Measurements from ENCODE around the gene CLDN19. TPM values are rescaled to one million over a fixed set of nuclear protein-coding genes. Genes with fewer than 3 reads are reported as not detected.

CLDN19 gene
- total RNA-seq, 1 donor from 2014 or later = 0.19 TPM

- Histone ChIP-seq H3K27me3 (no peaks in the 10 kb centered on the region), H3K4me3 (no peak overlapping the region), H4K20me1 (ENCODE audit: low read depth) (no peaks in the 10 kb centered on the region), H3K27ac (no peak overlapping the region), H3K79me2 (ENCODE audit: low read depth) (no peaks in the 10 kb centered on the region), H2AFZ (replicated peaks) (no peak overlapping the region), H3F3A (ENCODE audit: low read depth) (peaks cover 23% of the 10 kb centered on the region), H3K9ac (no peak overlapping the region), H3K9me3 (ENCODE audit: low read depth) (no peaks in the 10 kb centered on the region), H3K4me2 (no peak overlapping the region), H3K4me1 (peaks cover 21% of the 10 kb centered on the region), H3K36me3 (no peaks in the 10 kb centered on the region)
- TF ChIP-seq EZH2phosphoT487 (IDR thresholded peaks at IDR 0.05) (no peak), EZH2 (IDR thresholded peaks at IDR 0.05) (no peak), CTCF (IDR thresholded peaks at IDR 0.05) (no peak)
- peaks cover 38% of the 10 kb centered on the region for H3K4me1 Mint-ChIP-seq
- H3K27ac Mint-ChIP-seq = peak overlapping the region; percentile 72
- peak overlapping the region; percentile 53 for H3K4me3 Mint-ChIP-seq
- no peak for DNase-seq (ENCODE audit: low spot score)
- H3K9me3 Mint-ChIP-seq = no peaks in the 10 kb centered on the region
- peaks cover 13% of the 10 kb centered on the region for H3K27me3 Mint-ChIP-seq (ENCODE audit: insufficient read depth, low read depth)
- H3K36me3 Mint-ChIP-seq = peaks cover 12% of the 10 kb centered on the region
Observed at GRCh38 chr1:42742617-42743316, 2.7 kb upstream of the CLDN19 start.

- no peaks in the 10 kb centered on the region for H3K79me2 ChIP-seq (ENCODE audit: low read depth)
- H3K27me3 ChIP-seq = no peaks in the 10 kb centered on the region
- Mint-ChIP-seq H3K4me3 (no peak overlapping the region), H3K4me1 (peaks cover 38% of the 10 kb centered on the region), H3K27ac (peak overlapping the region; percentile 89), H3K36me3 (peaks cover 12% of the 10 kb centered on the region), H3K9me3 (peaks cover 2% of the 10 kb centered on the region), H3K27me3 (ENCODE audit: insufficient read depth, low read depth) (peaks cover 13% of the 10 kb centered on the region)
- H3K36me3 ChIP-seq = no peaks in the 10 kb centered on the region
- H3F3A ChIP-seq (ENCODE audit: low read depth) = peaks cover 23% of the 10 kb centered on the region
- H3K27ac ChIP-seq = no peak overlapping the region
- no peaks in the 10 kb centered on the region for H3K9me3 ChIP-seq (ENCODE audit: low read depth)
- H4K20me1 ChIP-seq (ENCODE audit: low read depth) = no peaks in the 10 kb centered on the region
- H3K4me3 ChIP-seq = no peak overlapping the region
- H3K9ac ChIP-seq = no peak overlapping the region
- H3K4me2 ChIP-seq = no peak overlapping the region
- H2AFZ ChIP-seq (replicated peaks) = no peak overlapping the region
- H3K4me1 ChIP-seq = peaks cover 21% of the 10 kb centered on the region
- no peak for TF ChIP-seq EZH2 (IDR thresholded peaks at IDR 0.05)
- no peak for TF ChIP-seq CTCF (IDR thresholded peaks at IDR 0.05)
- no peak for TF ChIP-seq EZH2phosphoT487 (IDR thresholded peaks at IDR 0.05)
- no peak for DNase-seq (ENCODE audit: low spot score)
Observed at GRCh38 chr1:42742141-42742540, 2.1 kb upstream of the CLDN19 start.

- Mint-ChIP-seq H3K36me3 (peaks cover 12% of the 10 kb centered on the region), H3K27ac (peak overlapping the region; percentile 89), H3K4me3 (no peak overlapping the region), H3K4me1 (peaks cover 38% of the 10 kb centered on the region), H3K27me3 (ENCODE audit: insufficient read depth, low read depth) (peaks cover 13% of the 10 kb centered on the region), H3K9me3 (peaks cover 3% of the 10 kb centered on the region)
- TF ChIP-seq EZH2phosphoT487 (IDR thresholded peaks at IDR 0.05) (no peak), CTCF (IDR thresholded peaks at IDR 0.05) (no peak), EZH2 (IDR thresholded peaks at IDR 0.05) (no peak)
- H3K4me1 ChIP-seq = peaks cover 21% of the 10 kb centered on the region
- H3K27ac ChIP-seq = no peak overlapping the region
- H2AFZ ChIP-seq (replicated peaks) = no peak overlapping the region
- no peaks in the 10 kb centered on the region for H3K36me3 ChIP-seq
- H3K79me2 ChIP-seq (ENCODE audit: low read depth) = no peaks in the 10 kb centered on the region
- no peak overlapping the region for H3K9ac ChIP-seq
- H3K9me3 ChIP-seq (ENCODE audit: low read depth) = no peaks in the 10 kb centered on the region
- no peak overlapping the region for H3K4me3 ChIP-seq
- DNase-seq (ENCODE audit: low spot score) = no peak
- no peaks in the 10 kb centered on the region for H3K27me3 ChIP-seq
- H3K4me2 ChIP-seq = no peak overlapping the region
- H3F3A ChIP-seq (ENCODE audit: low read depth) = peaks cover 23% of the 10 kb centered on the region
- H4K20me1 ChIP-seq (ENCODE audit: low read depth) = no peaks in the 10 kb centered on the region
Observed at GRCh38 chr1:42741706-42742105, 1.7 kb upstream of the CLDN19 start.

Data from neural progenitor cell (in vitro differentiated cells).